GM12878 (cell line): Measurements from ENCODE around the gene ARL17B. TPM values are rescaled to one million over a fixed set of nuclear protein-coding genes. Genes with fewer than 3 reads are reported as not detected.
"Not testable (repeated sequence)": the region's sequence is repeated elsewhere in the genome, so short reads cannot be mapped to it uniquely, and the experiment has no call there.

Experiments
- ATAC-seq: fragments of 200-7000 bp; cut with Tn5 transposase; 3 replicates; pipeline ENCODE4 v1.9.1; 2020; ENCODE audit warnings: mild to moderate bottlenecking, moderate library complexity
- BruUV-seq: library from RNA; stranded (reverse); fragments of 400-500 nt; replicated peaks from 2 replicates; lab custom pipeline; 2021; lab: Mats Ljungman, UMichigan
- CTCF ChIA-PET: fragments of 300-600 bp; sonication (Branson Sonifier 250); formaldehyde crosslinking; extraction: SDS; loops from one replicate; lab custom pipeline; 2021; ENCODE audit warnings: inconsistent platforms; lab: Yijun Ruan, JAX
- POLR2A ChIA-PET: fragments of 350-600 bp; formaldehyde crosslinking; extraction: SDS; loops from one replicate; lab custom pipeline; 2021; ENCODE audit warnings: inconsistent platforms; lab: Charles Lee
- RAD21 ChIA-PET: fragments of 300-600 bp; sonication (Branson Sonifier 250); formaldehyde crosslinking; loops from one replicate; lab custom pipeline; 2023; ENCODE audit warnings: antibody characterized with exemption; ENCODE audit not compliant: unreplicated experiment; lab: Charles Lee
- SMC1A ChIA-PET: fragments of 300-600 bp; sonication (Branson Sonifier 250); formaldehyde crosslinking; loops from one replicate; lab custom pipeline; 2023; ENCODE audit not compliant: unreplicated experiment, uncharacterized antibody; lab: Charles Lee
- DNase-seq: peaks from one replicate; pipeline ENCODE4 v3.0.0-alpha.2; 2011; ENCODE audit warnings: low read depth, low spot score
- FAIRE-seq: peaks from 3 replicates; lab custom pipeline; 2011; peaks lifted over from hg19 to GRCh38; lab: Jason Lieb, UNC
- H2AFZ ChIP-seq: 2 replicates; pipeline ENCODE4 v1.6.0; 2011; ENCODE audit warnings: low read depth, low read length, control low read depth; ENCODE audit not compliant: control insufficient read depth
- H3K27ac ChIP-seq: 2 replicates; pipeline ENCODE4 v1.5.1; 2011; ENCODE audit warnings: control low read depth; ENCODE audit not compliant: control insufficient read depth, insufficient read depth
- H3K27me3 ChIP-seq, 2 experiments: replicated peaks in 1 of 2; 2 replicates each; pipeline versions ENCODE4 v1.6.0 to v1.6.1; 2011; ENCODE audit warnings: low read length in 1 of 2; ENCODE audit not compliant: control insufficient read depth in 2 of 2, insufficient read depth in 2 of 2
- H3K36me3 ChIP-seq, 2 experiments: 2 replicates each; pipeline ENCODE4 v1.5.1; 2011; ENCODE audit warnings: low read length in 1 of 2; ENCODE audit not compliant: control insufficient read depth in 2 of 2, insufficient read depth in 2 of 2
- H3K4me1 ChIP-seq: 2 replicates; pipeline ENCODE4 v1.6.1; 2011; ENCODE audit warnings: mild to moderate bottlenecking, low read length, moderate library complexity, mixed read lengths; ENCODE audit not compliant: control insufficient read depth, insufficient read depth
- H3K4me2 ChIP-seq: 2 replicates; pipeline ENCODE4 v1.6.0; 2011; ENCODE audit warnings: control low read depth; ENCODE audit not compliant: control insufficient read depth, insufficient read depth
- H3K4me3 ChIP-seq: fragments of 200-600 bp; sonication (generic); 2 replicates; pipeline ENCODE4 v1.5.1; 2016
- H3K79me2 ChIP-seq: 2 replicates; pipeline ENCODE4 v1.6.0; 2011; ENCODE audit warnings: low read length; ENCODE audit not compliant: control insufficient read depth, insufficient read depth
- H3K9ac ChIP-seq: 2 replicates; pipeline ENCODE4 v1.8.0; 2011; ENCODE audit warnings: low read length, control low read depth, mixed read lengths; ENCODE audit not compliant: control insufficient read depth, insufficient read depth
- H3K9me3 ChIP-seq: replicated peaks from 3 replicates; pipeline ENCODE4 v1.5.1; 2011; ENCODE audit warnings: mild to moderate bottlenecking, low read length; ENCODE audit not compliant: control insufficient read depth, insufficient read depth
- H4K20me1 ChIP-seq: 2 replicates; pipeline ENCODE4 v1.6.0; 2011; ENCODE audit not compliant: control insufficient read depth, insufficient read depth
- CHD2 ChIP-seq: IDR thresholded peaks from 2 replicates; pipeline ENCODE4 v1.6.1; 2011; ENCODE audit warnings: low read depth, low read length, improper control_type of control experiment, borderline replicate concordance
- HDGF ChIP-seq: fragments of 450-650 bp; IDR thresholded peaks from 2 replicates; pipeline ENCODE4 v1.6.1; 2016; ENCODE audit warnings: antibody characterized with exemption
- IKZF1 ChIP-seq: fragments of 450-650 bp; conservative IDR thresholded peaks from 2 replicates; pipeline ENCODE4 v1.6.1; 2017; ENCODE audit warnings: antibody characterized with exemption, mild to moderate bottlenecking
- NFYB ChIP-seq: IDR thresholded peaks from 2 replicates; pipeline ENCODE4 v1.6.1; 2011; ENCODE audit warnings: low read depth, mild to moderate bottlenecking, low read length, improper control_type of control experiment, moderate library complexity; ENCODE audit not compliant: insufficient read depth
- RB1 ChIP-seq: fragments of 450-650 bp; formaldehyde crosslinking; IDR thresholded peaks from 2 replicates; pipeline ENCODE4 v1.6.1; 2017; ENCODE audit warnings: mild to moderate bottlenecking, borderline replicate concordance
- SP1 ChIP-seq: IDR thresholded peaks from one replicate; pipeline ENCODE4 v1.6.1; 2011; ENCODE audit warnings: low read depth, low read length
- WGBS: methylation state at CpG from one replicate; pipeline ENCODE4 v1.1.6; 2016; ENCODE audit warnings: low lambda C conversion rate; ENCODE audit not compliant: insufficient replicate concordance, insufficient coverage; ENCODE audit errors: missing lambda C conversion rate; 5-methylcytosine and 5-hydroxymethylcytosine counted together
- in situ Hi-C: fragments of 300-500 bp; cut with MboI; formaldehyde crosslinking; loops from 9 replicates; pipeline ENCODE4 v1.14.3; 2018; ENCODE audit warnings: mixed read lengths
- intact Hi-C: fragments of 100-400 bp; cut with micrococcal nuclease; formaldehyde crosslinking; loops from one replicate; pipeline ENCODE4 v1.14.2; 2022; ENCODE audit not compliant: unreplicated experiment
- polyA plus RNA-seq, 11 experiments: library from polyadenylated mRNA; depleted of rRNA in 4 of 11; unstranded in 6 of 11; stranded (reverse) in 5 of 11; fragments of >200 nt; fragmentation: Nextera tagmentation in 4 of 11; fragmentation: Illumina TruSeq in 1 of 11; extraction: Ambion mirVana in 4 of 11; extraction: Trizol in 1 of 11; gene quantifications; 1 replicate in 1 of 11; 2 replicates in 10 of 11; pipeline versions ENCODE4 v1.2.1 to v1.2.3, GENCODE V29; 2011 to 2016; ENCODE audit warnings: inconsistent platforms in 2 of 11, missing spikeins in 2 of 11, low read depth in 1 of 11
- total RNA-seq, 4 experiments: library from RNA; depleted of rRNA in 3 of 4; stranded (reverse); fragments of >200 nt in 3 of 4; fragmentation: Illumina TruSeq in 1 of 4; extraction: Trizol in 1 of 4; gene quantifications; 2 replicates each; pipeline versions ENCODE4 v1.2.1 to v1.2.3, GENCODE V29; 2013 to 2021
- TF ChIP-seq, protein P1 (sequence below): fragments of 450-650 bp; IDR thresholded peaks from 2 replicates; pipeline ENCODE4 v1.6.1; 2017; ENCODE audit warnings: mild to moderate bottlenecking, low read depth, inconsistent platforms; ENCODE audit not compliant: poor library complexity, severe bottlenecking
- TF ChIP-seq, protein P2 (sequence below): IDR thresholded peaks from 2 replicates; pipeline ENCODE4 v1.6.1; 2011; ENCODE audit warnings: mild to moderate bottlenecking, low read depth, low read length, moderate library complexity; ENCODE audit not compliant: insufficient replicate concordance
- TF ChIP-seq, protein P3 (sequence below): fragments of 450-650 bp; IDR thresholded peaks from 2 replicates; pipeline ENCODE4 v1.6.1; 2016; ENCODE audit warnings: mild to moderate bottlenecking
- TF ChIP-seq, protein P4 (sequence below): fragments of 450-650 bp; IDR thresholded peaks from 2 replicates; pipeline ENCODE4 v1.6.1; 2016; ENCODE audit warnings: mild to moderate bottlenecking

Gene ARL17B
- total and polyA plus RNA-seq, 10 of the 15 experiments (the other 5 are each of a cell fraction or from before 2014, with no cell fraction given): 6.0 to 25.1 (median 14.2) TPM

DNA sequence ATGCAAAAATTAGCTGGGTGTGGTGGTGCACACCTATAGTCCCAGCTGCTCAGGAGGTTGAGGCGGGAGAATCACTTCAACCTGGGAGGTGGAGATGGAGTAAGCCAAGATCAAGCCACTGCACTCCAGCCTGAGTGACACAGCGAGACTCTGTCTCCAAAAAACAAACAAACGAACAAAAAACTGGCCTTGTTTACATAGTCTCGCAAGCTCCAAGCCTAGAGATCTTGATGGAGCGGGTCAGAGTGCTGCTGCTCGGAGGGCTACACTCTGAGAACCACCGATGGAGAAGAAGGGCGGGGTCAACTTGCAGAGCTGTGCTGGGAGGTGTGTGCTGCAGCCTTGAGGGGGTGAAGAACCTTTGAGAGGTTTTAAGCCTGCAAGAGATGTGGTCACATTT, 130.2 kb downstream of the ARL17B start:
- H3K27me3 ChIP-seq, CTCF ChIA-PET, FAIRE-seq, in situ Hi-C loops, H3K9me3 ChIP-seq, H4K20me1 ChIP-seq, BruUV-seq, H3K4me3 ChIP-seq, H3K79me2 ChIP-seq, H3K36me3 ChIP-seq, SMC1A ChIA-PET, H3K4me1 ChIP-seq, intact Hi-C loops, H3K4me2 ChIP-seq, RAD21 ChIA-PET, H3K9ac ChIP-seq, ATAC-seq, DNase-seq, H2AFZ ChIP-seq, H3K27ac ChIP-seq: not testable (repeated sequence)
- POLR2A ChIA-PET: interaction anchor here (0.7 kb wide), 1 partner anchor 32 kb away, joined by 3 read pairs; no protein-coding TSS in a partner anchor
- 55% methylated on average over 8 of the region's 8 CpGs for WGBS

DNA sequence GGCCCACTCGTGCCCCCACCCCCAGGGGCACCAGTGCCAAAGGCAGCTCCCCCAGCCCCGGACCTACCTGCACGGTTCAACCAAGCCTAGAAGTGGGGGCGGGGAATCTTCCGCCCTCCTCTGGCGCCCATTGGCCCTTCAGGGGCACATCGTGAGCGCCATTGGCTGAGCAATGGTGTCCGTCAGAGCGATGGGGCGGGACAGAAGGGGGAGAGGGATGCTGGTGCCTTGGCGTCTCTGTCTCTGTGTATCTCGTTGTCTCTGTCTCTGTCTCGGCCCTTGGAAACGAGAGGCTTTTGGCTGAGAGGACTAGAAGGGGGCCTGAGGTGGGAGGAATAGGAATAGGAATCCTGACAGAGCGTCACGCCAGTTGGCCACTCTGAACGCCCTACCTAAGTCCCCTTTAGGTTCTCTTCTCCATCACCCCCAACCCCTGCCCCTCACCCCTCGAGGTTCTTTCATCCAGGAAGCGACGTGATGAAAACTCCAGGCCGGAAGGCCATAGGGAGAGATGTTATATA, 136.2 kb downstream of the ARL17B start:
- H3K79me2 ChIP-seq, H3K4me1 ChIP-seq, RAD21 ChIA-PET, H4K20me1 ChIP-seq, CTCF ChIA-PET, H3K27ac ChIP-seq, in situ Hi-C loops, POLR2A ChIA-PET, H3K36me3 ChIP-seq, SMC1A ChIA-PET, FAIRE-seq, intact Hi-C loops, BruUV-seq, H3K27me3 ChIP-seq, H3K9me3 ChIP-seq: not testable (repeated sequence)
- peak overlapping the region; percentile 51 for H3K4me3 ChIP-seq
- peak overlapping the region; percentile 85 for H2AFZ ChIP-seq
- WGBS: under 1% methylated on average over 21 of the region's 22 CpGs
- ATAC-seq: peak; percentile 100
- H3K4me2 ChIP-seq: 0 out of 2 replicates have a peak overlapping the region, but pooled peaks have one; percentile 31
- peak overlapping the region; percentile 51; the same call in 1 of the 2 replicates for H3K9ac ChIP-seq
- peak; percentile 87 for DNase-seq
- TF ChIP-seq, protein P1, sequence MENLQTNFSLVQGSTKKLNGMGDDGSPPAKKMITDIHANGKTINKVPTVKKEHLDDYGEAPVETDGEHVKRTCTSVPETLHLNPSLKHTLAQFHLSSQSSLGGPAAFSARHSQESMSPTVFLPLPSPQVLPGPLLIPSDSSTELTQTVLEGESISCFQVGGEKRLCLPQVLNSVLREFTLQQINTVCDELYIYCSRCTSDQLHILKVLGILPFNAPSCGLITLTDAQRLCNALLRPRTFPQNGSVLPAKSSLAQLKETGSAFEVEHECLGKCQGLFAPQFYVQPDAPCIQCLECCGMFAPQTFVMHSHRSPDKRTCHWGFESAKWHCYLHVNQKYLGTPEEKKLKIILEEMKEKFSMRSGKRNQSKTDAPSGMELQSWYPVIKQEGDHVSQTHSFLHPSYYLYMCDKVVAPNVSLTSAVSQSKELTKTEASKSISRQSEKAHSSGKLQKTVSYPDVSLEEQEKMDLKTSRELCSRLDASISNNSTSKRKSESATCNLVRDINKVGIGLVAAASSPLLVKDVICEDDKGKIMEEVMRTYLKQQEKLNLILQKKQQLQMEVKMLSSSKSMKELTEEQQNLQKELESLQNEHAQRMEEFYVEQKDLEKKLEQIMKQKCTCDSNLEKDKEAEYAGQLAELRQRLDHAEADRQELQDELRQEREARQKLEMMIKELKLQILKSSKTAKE: peak; percentile 49
- TF ChIP-seq, protein P2, sequence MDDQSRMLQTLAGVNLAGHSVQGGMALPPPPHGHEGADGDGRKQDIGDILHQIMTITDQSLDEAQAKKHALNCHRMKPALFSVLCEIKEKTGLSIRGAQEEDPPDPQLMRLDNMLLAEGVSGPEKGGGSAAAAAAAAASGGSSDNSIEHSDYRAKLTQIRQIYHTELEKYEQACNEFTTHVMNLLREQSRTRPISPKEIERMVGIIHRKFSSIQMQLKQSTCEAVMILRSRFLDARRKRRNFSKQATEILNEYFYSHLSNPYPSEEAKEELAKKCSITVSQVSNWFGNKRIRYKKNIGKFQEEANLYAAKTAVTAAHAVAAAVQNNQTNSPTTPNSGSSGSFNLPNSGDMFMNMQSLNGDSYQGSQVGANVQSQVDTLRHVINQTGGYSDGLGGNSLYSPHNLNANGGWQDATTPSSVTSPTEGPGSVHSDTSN: peak; percentile 93
- TF ChIP-seq NFYB (peak; percentile 77), RB1 (peak; percentile 37; the same call in 1 of the 2 replicates), SP1 (peak; percentile 93), IKZF1 (0 out of 2 replicates have a peak, but pooled peaks have one; percentile 1), CHD2 (peak; percentile 87), HDGF (peak; percentile 78)
- TF ChIP-seq, protein P3, sequence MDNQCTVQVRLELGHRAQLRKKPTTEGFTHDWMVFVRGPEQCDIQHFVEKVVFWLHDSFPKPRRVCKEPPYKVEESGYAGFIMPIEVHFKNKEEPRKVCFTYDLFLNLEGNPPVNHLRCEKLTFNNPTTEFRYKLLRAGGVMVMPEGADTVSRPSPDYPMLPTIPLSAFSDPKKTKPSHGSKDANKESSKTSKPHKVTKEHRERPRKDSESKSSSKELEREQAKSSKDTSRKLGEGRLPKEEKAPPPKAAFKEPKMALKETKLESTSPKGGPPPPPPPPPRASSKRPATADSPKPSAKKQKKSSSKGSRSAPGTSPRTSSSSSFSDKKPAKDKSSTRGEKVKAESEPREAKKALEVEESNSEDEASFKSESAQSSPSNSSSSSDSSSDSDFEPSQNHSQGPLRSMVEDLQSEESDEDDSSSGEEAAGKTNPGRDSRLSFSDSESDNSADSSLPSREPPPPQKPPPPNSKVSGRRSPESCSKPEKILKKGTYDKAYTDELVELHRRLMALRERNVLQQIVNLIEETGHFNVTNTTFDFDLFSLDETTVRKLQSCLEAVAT: 0 out of 2 replicates have a peak, but pooled peaks have one; percentile 50
- TF ChIP-seq, protein P4, sequence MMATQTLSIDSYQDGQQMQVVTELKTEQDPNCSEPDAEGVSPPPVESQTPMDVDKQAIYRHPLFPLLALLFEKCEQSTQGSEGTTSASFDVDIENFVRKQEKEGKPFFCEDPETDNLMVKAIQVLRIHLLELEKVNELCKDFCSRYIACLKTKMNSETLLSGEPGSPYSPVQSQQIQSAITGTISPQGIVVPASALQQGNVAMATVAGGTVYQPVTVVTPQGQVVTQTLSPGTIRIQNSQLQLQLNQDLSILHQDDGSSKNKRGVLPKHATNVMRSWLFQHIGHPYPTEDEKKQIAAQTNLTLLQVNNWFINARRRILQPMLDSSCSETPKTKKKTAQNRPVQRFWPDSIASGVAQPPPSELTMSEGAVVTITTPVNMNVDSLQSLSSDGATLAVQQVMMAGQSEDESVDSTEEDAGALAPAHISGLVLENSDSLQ: peak; percentile 99
